ENCODE data around the gene RBKS. TPM values are rescaled to one million over a fixed set of nuclear protein-coding genes. Genes with fewer than 3 reads are reported as not detected.

Gene RBKS
- total RNA-seq, 2 experiments from 2014 or later: 1.2 TPM

GRCh38 chr2:27915874-27916273 lies 25.7 kb upstream of the RBKS start:
- no peaks in the 10 kb centered on the region for H3K9me3 Mint-ChIP-seq
- POLR2A ChIA-PET: no interaction called here
- peaks cover 11% of the 10 kb centered on the region for H3K4me1 Mint-ChIP-seq
- H3K36me3 Mint-ChIP-seq (ENCODE audit: low read depth): peaks cover 11% of the 10 kb centered on the region
- no peak overlapping the region for H3K4me3 Mint-ChIP-seq
- H3K27me3 Mint-ChIP-seq: no peaks in the 10 kb centered on the region
- H3K27ac Mint-ChIP-seq: no peak overlapping the region
- CTCF ChIA-PET: interaction anchor here (0.9 kb wide), 1 partner anchor 26 kb away, joined by 3 read pairs; no protein-coding TSS in a partner anchor
- DNase-seq: no peak

- Mint-ChIP-seq H3K4me1 (peaks cover 9% of the 10 kb centered on the region), H3K27ac (no peak overlapping the region), H3K36me3 (ENCODE audit: low read depth) (peaks cover 11% of the 10 kb centered on the region), H3K27me3 (no peaks in the 10 kb centered on the region), H3K4me3 (no peak overlapping the region), H3K9me3 (no peaks in the 10 kb centered on the region)
- CTCF ChIA-PET: interaction anchor here (1.0 to 1.7 kb wide), 3 partner anchors 9 to 529 kb away, joined by 3 to 6 read pairs (median 3); no protein-coding TSS in a partner anchor
- no peak for DNase-seq
- POLR2A ChIA-PET: no interaction called here
These were observed 25.0 kb upstream of the RBKS start for GRCh38 chr2:27915191-27915590.

- H3K36me3 Mint-ChIP-seq (ENCODE audit: low read depth): peaks cover 11% of the 10 kb centered on the region
- no peaks in the 10 kb centered on the region for H3K27me3 Mint-ChIP-seq
- ChIA-PET POLR2A (no interaction called here), CTCF (interaction anchor here (1.0 to 1.7 kb wide), 3 partner anchors 9 to 530 kb away, joined by 3 to 6 read pairs (median 3); no protein-coding TSS in a partner anchor)
- no peaks in the 10 kb centered on the region for H3K9me3 Mint-ChIP-seq
- H3K27ac Mint-ChIP-seq: no peak overlapping the region
- DNase-seq: no peak
- no peak overlapping the region for H3K4me3 Mint-ChIP-seq
- H3K4me1 Mint-ChIP-seq: peaks cover 6% of the 10 kb centered on the region
These were observed 24.6 kb upstream of the RBKS start for GRCh38 chr2:27914805-27915175.

GRCh38 chr2:27914041-27914804 lies 24.0 kb upstream of the RBKS start:
- peaks cover 8% of the 10 kb centered on the region for H3K4me1 Mint-ChIP-seq
- H3K27me3 Mint-ChIP-seq: no peaks in the 10 kb centered on the region
- DNase-seq: no peak
- H3K4me3 Mint-ChIP-seq: no peak overlapping the region
- ChIA-PET CTCF (interaction anchor here (0.6 to 1.7 kb wide), 5 partner anchors 9 to 530 kb away, joined by 3 to 6 read pairs (median 3); no protein-coding TSS in a partner anchor), POLR2A (interaction anchor here (0.6 kb wide), 1 partner anchor 10 kb away, joined by 3 read pairs; no protein-coding TSS in a partner anchor)
- H3K36me3 Mint-ChIP-seq (ENCODE audit: low read depth): peaks cover 16% of the 10 kb centered on the region
- no peak overlapping the region for H3K27ac Mint-ChIP-seq
- H3K9me3 Mint-ChIP-seq: no peaks in the 10 kb centered on the region

GRCh38 chr2:27912512-27912911 lies 22.3 kb upstream of the RBKS start:
- peaks cover 14% of the 10 kb centered on the region for H3K4me1 Mint-ChIP-seq
- peaks cover 2% of the 10 kb centered on the region for H3K9me3 Mint-ChIP-seq
- peaks cover 16% of the 10 kb centered on the region for H3K36me3 Mint-ChIP-seq (ENCODE audit: low read depth)
- H3K4me3 Mint-ChIP-seq: no peak overlapping the region
- H3K27me3 Mint-ChIP-seq: no peaks in the 10 kb centered on the region
- DNase-seq: no peak
- CTCF ChIA-PET: interaction anchor here (0.6 kb wide), 1 partner anchor 15 kb away, joined by 4 read pairs; no protein-coding TSS in a partner anchor
- H3K27ac Mint-ChIP-seq: no peak overlapping the region
- POLR2A ChIA-PET: no interaction called here

- CTCF ChIA-PET: interaction anchor here (1.0 kb wide), 1 partner anchor 18 kb away, joined by 3 read pairs; no protein-coding TSS in a partner anchor
- H3K36me3 Mint-ChIP-seq (ENCODE audit: low read depth): peaks cover 19% of the 10 kb centered on the region
These were observed 21.4 kb upstream of the RBKS start for GRCh38 chr2:27911458-27912210.

GRCh38 chr2:27909901-27910300 lies 19.7 kb upstream of the RBKS start:
- Mint-ChIP-seq H3K4me3 (no peak overlapping the region), H3K27me3 (no peaks in the 10 kb centered on the region), H3K9me3 (peaks cover 2% of the 10 kb centered on the region), H3K27ac (no peak overlapping the region), H3K4me1 (peaks cover 15% of the 10 kb centered on the region), H3K36me3 (ENCODE audit: low read depth) (peaks cover 32% of the 10 kb centered on the region)
- no peak for DNase-seq
- POLR2A ChIA-PET: no interaction called here
- CTCF ChIA-PET: interaction anchor here (0.6 kb wide), 1 partner anchor 13 kb away, joined by 3 read pairs; no protein-coding TSS in a partner anchor

More at GRCh38 chr2:27911458-27912210, 21.4 kb upstream of the RBKS start:
- POLR2A ChIA-PET: no interaction called here
- Mint-ChIP-seq H3K9me3 (peaks cover 2% of the 10 kb centered on the region), H3K4me1 (peaks cover 15% of the 10 kb centered on the region), H3K27ac (no peak overlapping the region), H3K4me3 (no peak overlapping the region), H3K27me3 (no peaks in the 10 kb centered on the region)
- no peak for DNase-seq

GRCh38 chr2:27907547-27907946 lies 17.4 kb upstream of the RBKS start:
- Mint-ChIP-seq H3K4me1 (peaks cover 17% of the 10 kb centered on the region), H3K4me3 (no peak overlapping the region), H3K36me3 (ENCODE audit: low read depth) (peaks cover 48% of the 10 kb centered on the region)

GRCh38 chr2:27906074-27906473 lies 15.9 kb upstream of the RBKS start:
- POLR2A ChIA-PET: no interaction called here
- Mint-ChIP-seq H3K4me3 (no peak overlapping the region), H3K4me1 (peaks cover 25% of the 10 kb centered on the region), H3K27ac (no peak overlapping the region), H3K36me3 (ENCODE audit: low read depth) (peaks cover 50% of the 10 kb centered on the region), H3K27me3 (no peaks in the 10 kb centered on the region), H3K9me3 (peaks cover 2% of the 10 kb centered on the region)
- DNase-seq: no peak
- CTCF ChIA-PET: no interaction called here

More at GRCh38 chr2:27907547-27907946, 17.4 kb upstream of the RBKS start:
- Mint-ChIP-seq H3K27me3 (no peaks in the 10 kb centered on the region), H3K27ac (no peak overlapping the region), H3K9me3 (peaks cover 2% of the 10 kb centered on the region)
- ChIA-PET POLR2A (no interaction called here), CTCF (no interaction called here)
- DNase-seq: no peak

GRCh38 chr2:27904405-27904665 lies 14.1 kb upstream of the RBKS start:
- Mint-ChIP-seq H3K4me1 (peaks cover 27% of the 10 kb centered on the region), H3K27ac (no peak overlapping the region), H3K4me3 (no peak overlapping the region), H3K36me3 (ENCODE audit: low read depth) (peaks cover 57% of the 10 kb centered on the region), H3K9me3 (peaks cover 2% of the 10 kb centered on the region), H3K27me3 (no peaks in the 10 kb centered on the region)
- ChIA-PET POLR2A (no interaction called here), CTCF (interaction anchor here (1.9 kb wide), 1 partner anchor 10 kb away, joined by 6 read pairs; no protein-coding TSS in a partner anchor)
- no peak for DNase-seq

- peaks cover 25% of the 10 kb centered on the region for H3K4me1 Mint-ChIP-seq
- ChIA-PET CTCF (interaction anchor here (1.9 kb wide), 1 partner anchor 10 kb away, joined by 6 read pairs; no protein-coding TSS in a partner anchor), POLR2A (no interaction called here)
- no peaks in the 10 kb centered on the region for H3K27me3 Mint-ChIP-seq
- H3K27ac Mint-ChIP-seq: no peak overlapping the region
- H3K9me3 Mint-ChIP-seq: peaks cover 2% of the 10 kb centered on the region
- no peak for DNase-seq
- H3K4me3 Mint-ChIP-seq: no peak overlapping the region
- H3K36me3 Mint-ChIP-seq (ENCODE audit: low read depth): peaks cover 57% of the 10 kb centered on the region
These were observed 13.6 kb upstream of the RBKS start for GRCh38 chr2:27903649-27904404.

- Mint-ChIP-seq H3K27ac (no peak overlapping the region), H3K9me3 (no peaks in the 10 kb centered on the region), H3K27me3 (no peaks in the 10 kb centered on the region), H3K4me3 (no peak overlapping the region), H3K4me1 (peaks cover 23% of the 10 kb centered on the region), H3K36me3 (ENCODE audit: low read depth) (peaks cover 59% of the 10 kb centered on the region)
- ChIA-PET POLR2A (no interaction called here), CTCF (no interaction called here)
- DNase-seq: no peak
These were observed 12.8 kb upstream of the RBKS start for GRCh38 chr2:27903018-27903417.

- Mint-ChIP-seq H3K9me3 (no peaks in the 10 kb centered on the region), H3K27ac (no peak overlapping the region), H3K36me3 (ENCODE audit: low read depth) (peaks cover 65% of the 10 kb centered on the region), H3K27me3 (no peaks in the 10 kb centered on the region), H3K4me1 (peaks cover 29% of the 10 kb centered on the region), H3K4me3 (no peak overlapping the region)
- no peak for DNase-seq
- CTCF ChIA-PET: no interaction called here
- POLR2A ChIA-PET: no interaction called here
These were observed 11.9 kb upstream of the RBKS start for GRCh38 chr2:27902098-27902497.
